Measurements from ENCODE around the gene PTPN9.

- TF ChIP-seq POLR2A (IDR thresholded peaks at IDR 0.05; ENCODE audit: low read depth, low read length) (no peak), POLR2AphosphoS5 (IDR thresholded peaks at IDR 0.05; ENCODE audit: low read depth, low read length) (no peak)
Observed at GRCh38 chr15:75599401-75599800, 20.3 kb upstream of the PTPN9 start.
